ENCODE data around the gene OR4N2.
"Not testable (repeated sequence)": the region's sequence is repeated elsewhere in the genome, so short reads cannot be mapped to it uniquely, and the experiment has no call there.

OR4N2 gene

GRCh38 chr14:19803470-19803869 lies at the start of gene OR4N2:
OR4N2 (plus strand) TSS chr14:19803770; CDS start chr14:19827449, 23,679 bp downstream.
- not testable (repeated sequence) for H3K4me1 ChIP-seq (ENCODE audit: control insufficient read depth, insufficient read depth, low read length); H3K27ac ChIP-seq (ENCODE audit: low read length); H3K36me3 ChIP-seq (ENCODE audit: control insufficient read depth, insufficient read depth, low read length); H3K4me3 ChIP-seq (ENCODE audit: low read length); H3K27me3 ChIP-seq (ENCODE audit: control insufficient read depth, insufficient read depth, low read length); DNase-seq (ENCODE audit: low read depth, low spot score)
- peaks cover 22% of the 10 kb centered on the region for H3K9me3 ChIP-seq (ENCODE audit: control insufficient read depth, insufficient read depth, low read length)
- WGBS (ENCODE audit: insufficient coverage, insufficient read length): no CpG with 5 or more reads among the region's 1 CpG

- H3K4me3 ChIP-seq (ENCODE audit: low read length): no peak overlapping the region
- no peak overlapping the region for H3K27ac ChIP-seq (ENCODE audit: low read length)
- DNase-seq (ENCODE audit: low read depth, low spot score): no peak
- H3K36me3 ChIP-seq (ENCODE audit: control insufficient read depth, insufficient read depth, low read length): no peaks in the 10 kb centered on the region
- no peaks in the 10 kb centered on the region for H3K4me1 ChIP-seq (ENCODE audit: control insufficient read depth, insufficient read depth, low read length)
- peaks cover 15% of the 10 kb centered on the region for H3K9me3 ChIP-seq (ENCODE audit: control insufficient read depth, insufficient read depth, low read length)
- no peaks in the 10 kb centered on the region for H3K27me3 ChIP-seq (ENCODE audit: control insufficient read depth, insufficient read depth, low read length)
- no CpG with 5 or more reads among the region's 2 CpGs for WGBS (ENCODE audit: insufficient coverage, insufficient read length)
These were observed 49.4 kb upstream of the OR4N2 start for GRCh38 chr14:19754172-19754571.

GRCh38 chr14:19771491-19771890 lies 32.1 kb upstream of the OR4N2 start:
- H3K27ac ChIP-seq (ENCODE audit: low read length); H3K27me3 ChIP-seq (ENCODE audit: control insufficient read depth, insufficient read depth, low read length); H3K4me1 ChIP-seq (ENCODE audit: control insufficient read depth, insufficient read depth, low read length); DNase-seq (ENCODE audit: low read depth, low spot score); H3K4me3 ChIP-seq (ENCODE audit: low read length); H3K36me3 ChIP-seq (ENCODE audit: control insufficient read depth, insufficient read depth, low read length): not testable (repeated sequence)
- no CpG with 5 or more reads among the region's 3 CpGs for WGBS (ENCODE audit: insufficient coverage, insufficient read length)
- H3K9me3 ChIP-seq (ENCODE audit: control insufficient read depth, insufficient read depth, low read length): peaks cover 20% of the 10 kb centered on the region

- Histone ChIP-seq H3K9me3 (ENCODE audit: control insufficient read depth, insufficient read depth, low read length) (peaks cover 20% of the 10 kb centered on the region), H3K36me3 (ENCODE audit: control insufficient read depth, insufficient read depth, low read length) (no peaks in the 10 kb centered on the region), H3K4me3 (ENCODE audit: low read length) (no peak overlapping the region), H3K4me1 (ENCODE audit: control insufficient read depth, insufficient read depth, low read length) (no peaks in the 10 kb centered on the region), H3K27ac (ENCODE audit: low read length) (no peak overlapping the region), H3K27me3 (ENCODE audit: control insufficient read depth, insufficient read depth, low read length) (no peaks in the 10 kb centered on the region)
- no CpG with 5 or more reads among the region's 1 CpG for WGBS (ENCODE audit: insufficient coverage, insufficient read length)
- no peak for DNase-seq (ENCODE audit: low read depth, low spot score)
These were observed 31.6 kb upstream of the OR4N2 start for GRCh38 chr14:19771895-19772430.

- H3K9me3 ChIP-seq (ENCODE audit: control insufficient read depth, insufficient read depth, low read length): peaks cover 20% of the 10 kb centered on the region
- no CpG with 5 or more reads among the region's 2 CpGs for WGBS (ENCODE audit: insufficient coverage, insufficient read length)
- H3K4me1 ChIP-seq (ENCODE audit: control insufficient read depth, insufficient read depth, low read length); H3K36me3 ChIP-seq (ENCODE audit: control insufficient read depth, insufficient read depth, low read length); H3K4me3 ChIP-seq (ENCODE audit: low read length); DNase-seq (ENCODE audit: low read depth, low spot score); H3K27ac ChIP-seq (ENCODE audit: low read length); H3K27me3 ChIP-seq (ENCODE audit: control insufficient read depth, insufficient read depth, low read length): not testable (repeated sequence)
These were observed 31.1 kb upstream of the OR4N2 start for GRCh38 chr14:19772454-19772853.

GRCh38 chr14:19773204-19773603 lies 30.4 kb upstream of the OR4N2 start, which contains the start of gene OR4M1:
OR4M1 (plus strand) TSS chr14:19773504; CDS start chr14:19780323, 6,819 bp downstream.
- no CpG with 5 or more reads among the region's 1 CpG for WGBS (ENCODE audit: insufficient coverage, insufficient read length)
- H3K9me3 ChIP-seq (ENCODE audit: control insufficient read depth, insufficient read depth, low read length): peaks cover 22% of the 10 kb centered on the region
- not testable (repeated sequence) for DNase-seq (ENCODE audit: low read depth, low spot score); H3K36me3 ChIP-seq (ENCODE audit: control insufficient read depth, insufficient read depth, low read length); H3K27ac ChIP-seq (ENCODE audit: low read length); H3K27me3 ChIP-seq (ENCODE audit: control insufficient read depth, insufficient read depth, low read length); H3K4me3 ChIP-seq (ENCODE audit: low read length); H3K4me1 ChIP-seq (ENCODE audit: control insufficient read depth, insufficient read depth, low read length)

GRCh38 chr14:19775587-19775986 lies 28.0 kb upstream of the OR4N2 start:
- no peaks in the 10 kb centered on the region for H3K4me1 ChIP-seq (ENCODE audit: control insufficient read depth, insufficient read depth, low read length)
- no peaks in the 10 kb centered on the region for H3K36me3 ChIP-seq (ENCODE audit: control insufficient read depth, insufficient read depth, low read length)
- WGBS (ENCODE audit: insufficient coverage, insufficient read length): no CpG with 5 or more reads among the region's 1 CpG
- peaks cover 24% of the 10 kb centered on the region for H3K9me3 ChIP-seq (ENCODE audit: control insufficient read depth, insufficient read depth, low read length)
- H3K27me3 ChIP-seq (ENCODE audit: control insufficient read depth, insufficient read depth, low read length): no peaks in the 10 kb centered on the region
- DNase-seq (ENCODE audit: low read depth, low spot score): no peak
- no peak overlapping the region for H3K4me3 ChIP-seq (ENCODE audit: low read length)
- H3K27ac ChIP-seq (ENCODE audit: low read length): no peak overlapping the region

GRCh38 chr14:19785848-19786247 lies 17.7 kb upstream of the OR4N2 start:
- not testable (repeated sequence) for H3K27me3 ChIP-seq (ENCODE audit: control insufficient read depth, insufficient read depth, low read length); H3K4me3 ChIP-seq (ENCODE audit: low read length); H3K4me1 ChIP-seq (ENCODE audit: control insufficient read depth, insufficient read depth, low read length); DNase-seq (ENCODE audit: low read depth, low spot score); H3K36me3 ChIP-seq (ENCODE audit: control insufficient read depth, insufficient read depth, low read length); H3K27ac ChIP-seq (ENCODE audit: low read length)
- no CpG with 5 or more reads among the region's 16 CpGs for WGBS (ENCODE audit: insufficient coverage, insufficient read length)
- H3K9me3 ChIP-seq (ENCODE audit: control insufficient read depth, insufficient read depth, low read length): peaks cover 12% of the 10 kb centered on the region

GRCh38 chr14:19787318-19787717 lies 16.3 kb upstream of the OR4N2 start:
- H3K27me3 ChIP-seq (ENCODE audit: control insufficient read depth, insufficient read depth, low read length): not testable (repeated sequence)

GRCh38 chr14:19788150-19788549 lies 15.4 kb upstream of the OR4N2 start:
- H3K27me3 ChIP-seq (ENCODE audit: control insufficient read depth, insufficient read depth, low read length); H3K4me3 ChIP-seq (ENCODE audit: low read length); H3K4me1 ChIP-seq (ENCODE audit: control insufficient read depth, insufficient read depth, low read length); H3K27ac ChIP-seq (ENCODE audit: low read length); DNase-seq (ENCODE audit: low read depth, low spot score); H3K36me3 ChIP-seq (ENCODE audit: control insufficient read depth, insufficient read depth, low read length): not testable (repeated sequence)
- peaks cover 14% of the 10 kb centered on the region for H3K9me3 ChIP-seq (ENCODE audit: control insufficient read depth, insufficient read depth, low read length)
- no CpG with 5 or more reads among the region's 7 CpGs for WGBS (ENCODE audit: insufficient coverage, insufficient read length)

More at GRCh38 chr14:19787318-19787717, 16.3 kb upstream of the OR4N2 start:
- H3K4me1 ChIP-seq (ENCODE audit: control insufficient read depth, insufficient read depth, low read length); H3K36me3 ChIP-seq (ENCODE audit: control insufficient read depth, insufficient read depth, low read length); DNase-seq (ENCODE audit: low read depth, low spot score); H3K4me3 ChIP-seq (ENCODE audit: low read length); H3K27ac ChIP-seq (ENCODE audit: low read length): not testable (repeated sequence)
- WGBS (ENCODE audit: insufficient coverage, insufficient read length): no CpG with 5 or more reads among the region's 6 CpGs
- peaks cover 12% of the 10 kb centered on the region for H3K9me3 ChIP-seq (ENCODE audit: control insufficient read depth, insufficient read depth, low read length)

GRCh38 chr14:19796520-19797108 lies 7.0 kb upstream of the OR4N2 start:
- H3K9me3 ChIP-seq (ENCODE audit: control insufficient read depth, insufficient read depth, low read length): peaks cover 31% of the 10 kb centered on the region
- DNase-seq (ENCODE audit: low read depth, low spot score); H3K4me1 ChIP-seq (ENCODE audit: control insufficient read depth, insufficient read depth, low read length); H3K36me3 ChIP-seq (ENCODE audit: control insufficient read depth, insufficient read depth, low read length); H3K4me3 ChIP-seq (ENCODE audit: low read length); H3K27me3 ChIP-seq (ENCODE audit: control insufficient read depth, insufficient read depth, low read length); H3K27ac ChIP-seq (ENCODE audit: low read length): not testable (repeated sequence)
- whole genome bisulfite sequencing (ENCODE audit: insufficient coverage, insufficient read length): no CpG with 5 or more reads among the region's 10 CpGs

Measured in iPS DF 6.9 (cell line).